Hematopoietic multipotent progenitor cell treated with erythropoietin and hydrocortisone succinate and interleukin-3 and kit ligand, for 8 days (in vitro differentiated cells): ENCODE results near the gene FKBP10.
"Not testable (repeated sequence)": the region's sequence is repeated elsewhere in the genome, so short reads cannot be mapped to it uniquely, and the experiment has no call there.

Experiments used
- DNase-seq: peaks from one replicate; pipeline ENCODE4 v3.0.0-alpha.2; 2015

Gene FKBP10, protein sequence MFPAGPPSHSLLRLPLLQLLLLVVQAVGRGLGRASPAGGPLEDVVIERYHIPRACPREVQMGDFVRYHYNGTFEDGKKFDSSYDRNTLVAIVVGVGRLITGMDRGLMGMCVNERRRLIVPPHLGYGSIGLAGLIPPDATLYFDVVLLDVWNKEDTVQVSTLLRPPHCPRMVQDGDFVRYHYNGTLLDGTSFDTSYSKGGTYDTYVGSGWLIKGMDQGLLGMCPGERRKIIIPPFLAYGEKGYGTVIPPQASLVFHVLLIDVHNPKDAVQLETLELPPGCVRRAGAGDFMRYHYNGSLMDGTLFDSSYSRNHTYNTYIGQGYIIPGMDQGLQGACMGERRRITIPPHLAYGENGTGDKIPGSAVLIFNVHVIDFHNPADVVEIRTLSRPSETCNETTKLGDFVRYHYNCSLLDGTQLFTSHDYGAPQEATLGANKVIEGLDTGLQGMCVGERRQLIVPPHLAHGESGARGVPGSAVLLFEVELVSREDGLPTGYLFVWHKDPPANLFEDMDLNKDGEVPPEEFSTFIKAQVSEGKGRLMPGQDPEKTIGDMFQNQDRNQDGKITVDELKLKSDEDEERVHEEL

DNA sequence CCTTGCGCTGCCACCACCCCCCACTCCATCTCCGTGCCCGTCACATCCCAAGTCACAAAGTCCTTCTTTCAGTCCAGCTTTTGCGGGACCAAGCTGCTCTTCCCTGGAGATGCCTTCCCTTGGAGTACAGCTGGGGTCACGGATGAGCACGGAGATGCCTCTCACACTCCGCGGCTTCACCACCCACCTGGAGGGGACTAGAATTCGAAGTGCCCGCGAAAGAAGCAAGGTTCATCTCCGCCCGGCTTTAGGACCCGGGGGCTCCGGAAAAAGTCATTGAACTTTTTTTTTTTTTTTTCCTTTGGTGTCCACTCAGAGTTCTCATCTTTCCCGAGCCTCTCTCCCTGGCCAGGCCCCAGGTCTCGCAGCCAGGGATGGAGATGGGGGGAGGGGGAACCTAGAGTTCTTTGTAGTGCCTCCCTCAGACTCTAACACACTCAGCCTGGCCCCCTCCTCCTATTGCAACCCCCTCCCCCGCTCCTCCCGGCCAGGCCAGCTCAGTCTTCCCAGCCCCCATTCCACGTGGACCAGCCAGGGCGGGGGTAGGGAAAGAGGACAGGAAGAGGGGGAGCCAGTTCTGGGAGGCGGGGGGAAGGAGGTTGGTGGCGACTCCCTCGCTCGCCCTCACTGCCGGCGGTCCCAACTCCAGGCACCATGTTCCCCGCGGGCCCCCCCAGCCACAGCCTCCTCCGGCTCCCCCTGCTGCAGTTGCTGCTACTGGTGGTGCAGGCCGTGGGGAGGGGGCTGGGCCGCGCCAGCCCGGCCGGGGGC lies at the start of gene FKBP10:
TSS of gene FKBP10 (plus strand) at position 624 of the 771 bp plus-strand sequence. CDS start at position 655, 31 bp downstream.
- DNase-seq = no peak

DNA sequence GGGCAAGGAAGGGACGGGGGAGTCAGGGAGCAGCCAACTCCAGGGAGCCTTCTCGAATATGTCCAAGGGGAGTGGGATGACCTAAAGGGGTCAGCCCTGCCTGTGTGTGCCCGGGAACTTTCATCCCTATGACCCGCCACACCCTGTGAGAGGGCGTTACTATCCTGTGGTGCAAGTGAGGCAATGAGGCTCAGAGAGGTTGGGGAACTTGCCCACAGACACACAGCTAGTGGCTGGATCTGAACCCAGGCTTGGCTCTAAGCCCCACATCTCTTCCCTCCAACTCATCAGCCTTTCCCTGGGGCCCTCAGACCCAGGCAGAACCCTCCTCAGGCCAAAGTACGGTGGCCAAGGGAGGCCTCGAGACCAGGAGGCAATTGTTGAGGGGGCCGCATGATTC lies 49.5 kb upstream of the FKBP10 start:
- no peak for DNase-seq

DNA sequence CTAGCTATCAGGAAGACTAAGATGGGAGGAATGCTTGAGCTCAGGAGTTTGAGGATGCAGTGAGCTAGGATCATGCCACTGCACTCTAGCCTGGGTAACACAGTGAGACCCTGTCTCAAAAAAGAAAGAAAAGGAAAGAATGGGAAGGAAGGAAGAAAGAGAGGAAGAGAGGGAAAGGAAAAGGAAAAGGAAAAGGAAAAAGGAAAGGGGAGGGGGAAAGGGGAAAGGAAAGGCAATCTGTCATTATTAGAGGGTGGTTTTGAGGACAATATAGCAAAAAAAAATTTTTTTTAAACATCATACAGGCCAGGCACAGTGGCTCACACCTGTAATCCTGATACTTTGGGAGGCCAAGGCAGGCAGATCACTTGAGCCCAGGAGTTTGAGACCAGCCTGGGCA lies 46.7 kb upstream of the FKBP10 start:
- DNase-seq = no peak

DNA sequence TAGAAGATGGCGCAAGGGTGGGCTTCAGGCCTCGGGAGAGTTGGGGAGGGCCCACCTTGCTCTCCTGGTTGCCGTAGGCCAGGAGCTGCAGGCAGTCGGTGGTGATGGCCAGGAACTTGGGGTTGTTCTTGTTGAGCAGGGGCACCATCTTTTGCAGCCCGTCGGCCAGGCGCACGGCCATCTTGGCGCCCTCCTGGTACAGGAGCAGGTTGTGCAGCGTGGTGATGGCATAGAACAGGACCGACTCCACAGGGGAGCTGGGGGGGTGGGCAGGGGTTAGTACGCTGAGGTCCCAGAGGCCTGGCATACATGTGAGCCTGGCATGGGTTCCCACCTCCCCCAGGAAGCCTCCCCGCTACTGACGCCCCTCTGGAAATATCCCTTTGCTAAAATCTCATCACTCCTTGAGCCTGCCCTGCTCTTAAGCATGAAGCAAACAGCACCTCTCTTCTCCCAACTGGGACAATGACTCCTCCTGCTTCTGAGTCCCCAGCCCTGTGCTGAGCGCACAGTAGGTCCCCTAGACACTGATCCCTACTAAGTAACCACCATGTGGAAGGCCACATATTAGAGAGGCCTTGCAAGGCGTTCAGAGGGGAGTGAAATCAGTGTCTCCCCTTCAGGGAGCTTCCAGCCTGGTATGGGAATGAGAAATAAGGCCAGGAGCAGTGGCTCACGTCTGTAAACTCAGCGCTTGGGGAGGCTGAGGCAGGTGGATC lies 45.3 kb upstream of the FKBP10 start:
- DNase-seq = no peak

DNA sequence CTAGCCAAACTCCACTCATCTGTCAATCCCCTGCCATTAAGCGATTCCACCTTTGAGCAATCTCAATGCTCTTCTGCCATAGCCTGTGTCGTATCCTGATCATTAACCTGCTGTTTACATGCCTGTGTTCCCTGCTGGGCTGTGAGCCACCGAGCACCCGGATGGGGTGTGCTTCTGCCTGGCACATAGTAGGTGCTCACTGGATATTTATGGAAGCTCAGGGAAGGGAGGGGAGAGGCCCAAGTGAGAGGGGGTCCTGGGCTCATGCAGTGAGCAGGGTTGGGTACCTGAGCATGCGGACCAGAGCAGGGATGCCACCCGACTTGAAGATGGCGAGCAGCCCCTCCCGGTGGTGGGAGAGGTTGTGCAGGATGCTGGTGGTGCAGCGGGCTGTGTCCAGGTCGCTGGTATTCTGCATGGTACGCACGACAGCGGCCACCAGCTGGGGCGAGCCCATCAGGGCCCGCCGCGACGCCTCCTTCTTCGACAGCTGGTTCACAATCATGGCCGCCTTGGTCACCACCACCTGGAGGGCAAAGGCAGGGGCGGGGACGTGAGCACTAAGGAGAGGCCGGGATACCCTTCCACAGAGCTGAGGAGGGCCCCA lies 44.0 kb upstream of the FKBP10 start:
- no peak for DNase-seq

DNA sequence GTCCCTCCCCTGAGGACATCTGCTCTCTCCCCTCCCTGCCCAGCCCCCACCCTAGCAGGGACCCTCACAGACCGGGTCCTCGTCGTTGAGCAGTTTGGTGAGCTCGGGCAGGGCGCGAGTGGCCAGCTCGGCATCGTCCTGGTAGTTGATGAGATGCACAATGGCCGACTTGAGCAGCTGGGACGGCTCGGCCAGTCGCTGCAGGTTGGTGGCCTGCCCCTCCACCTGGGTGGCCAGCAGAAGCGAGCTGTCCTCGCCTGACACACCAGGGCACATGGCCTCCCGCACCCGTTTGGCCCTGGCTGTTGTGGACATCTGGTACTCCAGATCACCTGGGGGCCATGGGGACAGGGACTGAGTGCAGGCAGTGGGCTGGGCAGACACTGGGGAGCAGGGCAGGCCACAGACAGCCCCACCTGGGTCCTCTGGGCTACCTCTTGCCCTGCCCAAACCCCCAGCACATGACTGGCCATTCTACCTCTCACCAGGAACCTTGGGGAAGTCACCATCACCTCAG lies 43.4 kb upstream of the FKBP10 start:
- DNase-seq = no peak

DNA sequence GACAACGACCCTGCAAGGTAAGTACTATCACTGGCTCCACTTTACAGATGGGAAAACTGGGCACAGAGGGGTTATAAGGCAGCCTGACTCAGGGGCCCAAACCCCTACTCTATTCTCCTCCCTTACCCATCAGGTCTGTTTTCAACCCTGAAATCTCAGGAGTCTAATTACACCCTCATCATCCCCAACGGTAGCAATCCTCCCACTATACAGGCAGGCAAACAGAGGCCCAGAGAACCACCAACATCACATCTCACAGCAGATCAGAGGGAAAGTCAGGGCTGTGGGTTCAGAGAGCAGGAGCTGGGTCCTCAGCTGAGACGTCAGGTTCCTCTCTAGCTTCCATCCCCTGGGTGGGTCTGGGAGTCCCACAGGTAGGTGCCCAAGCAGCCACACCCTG lies 42.8 kb upstream of the FKBP10 start:
- no peak for DNase-seq

DNA sequence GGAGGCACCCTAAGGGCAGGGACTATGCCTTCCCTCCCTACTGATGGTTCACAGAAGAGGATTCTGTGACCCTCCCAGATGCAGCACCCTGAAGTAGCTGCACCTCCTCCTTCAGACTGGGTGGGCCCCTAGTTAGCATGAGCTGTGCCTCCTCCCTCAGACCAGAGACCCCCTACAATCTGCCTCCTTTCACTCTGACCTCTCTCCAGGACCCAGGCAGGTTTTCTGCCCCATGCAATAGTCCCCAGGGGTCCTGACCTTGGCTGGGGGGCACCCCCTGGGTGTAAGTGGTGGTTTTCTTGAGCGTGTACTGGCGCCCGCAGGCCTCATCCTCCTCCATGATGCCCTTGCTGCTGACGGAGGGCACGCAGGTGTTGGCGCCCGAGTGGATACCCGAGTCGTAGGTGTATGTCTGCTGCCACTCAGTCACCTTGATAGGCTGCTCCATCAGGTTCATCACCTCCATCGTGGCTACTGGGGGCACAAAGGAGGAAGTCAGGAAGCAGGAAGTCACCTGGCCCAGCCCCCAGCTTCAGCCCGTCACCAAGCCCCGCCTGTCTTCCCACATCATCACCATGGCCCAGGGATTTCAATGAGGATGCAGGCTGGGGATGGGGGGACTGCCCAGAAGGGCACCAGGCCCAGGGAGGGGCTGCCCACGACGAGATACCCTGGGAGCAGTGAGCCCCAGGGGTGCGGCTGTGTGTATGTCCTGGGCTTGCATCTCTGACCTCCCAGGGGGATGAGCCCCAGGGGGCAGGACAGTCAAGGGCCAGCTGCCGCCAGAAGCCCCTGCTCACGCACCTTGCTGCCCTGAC lies 41.2 kb upstream of the FKBP10 start:
- DNase-seq = no peak

DNA sequence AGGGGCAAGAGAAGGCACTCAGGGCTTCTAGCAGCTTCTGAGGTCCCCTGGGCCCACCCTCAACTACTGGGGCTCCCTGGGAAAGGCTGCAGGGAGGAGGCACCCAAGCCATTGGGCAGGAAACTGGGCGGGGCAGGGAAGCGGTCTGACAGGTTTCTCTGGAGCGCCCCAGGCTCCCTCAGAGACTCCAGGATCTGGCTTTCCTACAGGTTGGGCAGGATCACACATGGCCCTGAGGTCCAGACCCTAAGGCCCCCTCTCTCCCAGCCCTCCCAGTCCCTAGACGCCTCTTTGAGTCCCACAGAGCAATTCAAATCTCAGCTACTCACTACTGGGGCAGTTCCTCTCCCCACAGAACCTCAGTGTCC lies 40.6 kb upstream of the FKBP10 start:
- no peak for DNase-seq

DNA sequence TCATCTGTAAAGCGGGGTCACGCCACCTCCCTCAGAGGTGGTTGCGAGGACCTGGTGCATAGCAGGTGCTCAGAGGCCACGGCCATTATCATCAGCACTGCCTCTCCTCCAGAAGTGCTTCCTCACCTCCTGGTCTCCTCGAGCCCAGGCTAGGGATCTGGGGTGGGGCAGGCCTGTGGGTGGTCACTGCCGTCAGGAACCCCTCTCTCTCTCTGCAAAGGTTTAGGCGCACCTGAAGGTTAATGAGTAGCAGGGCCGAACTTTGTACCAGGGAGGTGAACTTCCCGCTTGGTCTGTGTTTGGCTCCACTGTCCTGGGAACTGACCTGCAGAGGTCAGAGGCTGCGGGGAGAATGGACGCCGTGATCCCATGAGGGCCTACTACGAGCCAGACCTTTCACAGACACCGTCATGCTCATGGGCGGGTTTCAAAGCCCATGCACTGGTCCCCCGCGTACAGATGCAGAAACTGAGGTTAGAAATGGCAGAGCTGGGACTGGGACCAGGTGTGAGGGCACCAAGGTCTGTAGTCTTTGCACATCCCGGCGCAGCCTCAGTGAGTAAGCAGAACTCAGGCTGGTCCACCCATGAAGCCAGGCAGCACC lies 40.1 kb upstream of the FKBP10 start:
- no peak for DNase-seq

DNA sequence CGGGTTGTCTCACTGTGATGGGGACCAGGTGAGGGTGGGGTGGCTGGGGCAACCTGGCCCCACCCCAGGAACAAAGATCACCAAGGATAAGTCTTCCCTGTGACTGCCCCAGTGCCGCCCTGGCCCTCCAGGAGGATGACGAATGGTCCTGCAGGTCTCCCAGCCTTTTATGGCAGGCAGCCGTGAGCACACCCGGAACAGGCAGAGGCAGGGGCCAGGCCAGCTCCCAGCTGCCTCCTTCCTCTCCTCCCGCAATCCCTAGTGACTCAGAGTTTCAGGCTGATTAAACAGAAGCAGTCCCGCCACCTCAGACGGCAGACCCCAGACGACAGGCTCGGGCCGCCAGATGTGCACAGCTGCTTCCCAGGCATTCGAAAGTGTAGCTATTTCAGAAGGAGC lies 39.6 kb upstream of the FKBP10 start:
- DNase-seq = no peak

DNA sequence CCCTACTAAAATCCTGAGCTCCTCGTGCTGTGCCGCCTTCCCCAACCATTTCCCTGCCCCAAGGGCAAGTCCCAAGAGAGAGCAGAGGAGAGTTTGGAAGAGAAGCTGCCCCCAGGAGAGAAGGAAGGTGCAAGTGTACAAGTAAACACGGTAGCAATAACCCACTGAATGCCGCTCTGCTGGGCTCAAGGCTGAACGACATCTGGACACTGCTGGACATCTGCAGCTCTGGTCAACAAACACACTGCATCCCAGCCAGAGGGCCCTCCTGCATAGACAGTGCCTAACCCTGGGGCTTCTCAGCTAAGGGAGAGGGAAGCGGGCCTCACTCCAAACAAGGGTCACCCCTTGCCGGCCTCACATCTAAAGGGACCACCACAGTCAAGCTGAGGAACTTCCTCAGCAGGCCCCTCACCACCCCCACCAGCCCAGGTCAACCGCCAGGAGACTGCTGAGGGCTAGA lies 39.0 kb upstream of the FKBP10 start:
- no peak for DNase-seq

DNA sequence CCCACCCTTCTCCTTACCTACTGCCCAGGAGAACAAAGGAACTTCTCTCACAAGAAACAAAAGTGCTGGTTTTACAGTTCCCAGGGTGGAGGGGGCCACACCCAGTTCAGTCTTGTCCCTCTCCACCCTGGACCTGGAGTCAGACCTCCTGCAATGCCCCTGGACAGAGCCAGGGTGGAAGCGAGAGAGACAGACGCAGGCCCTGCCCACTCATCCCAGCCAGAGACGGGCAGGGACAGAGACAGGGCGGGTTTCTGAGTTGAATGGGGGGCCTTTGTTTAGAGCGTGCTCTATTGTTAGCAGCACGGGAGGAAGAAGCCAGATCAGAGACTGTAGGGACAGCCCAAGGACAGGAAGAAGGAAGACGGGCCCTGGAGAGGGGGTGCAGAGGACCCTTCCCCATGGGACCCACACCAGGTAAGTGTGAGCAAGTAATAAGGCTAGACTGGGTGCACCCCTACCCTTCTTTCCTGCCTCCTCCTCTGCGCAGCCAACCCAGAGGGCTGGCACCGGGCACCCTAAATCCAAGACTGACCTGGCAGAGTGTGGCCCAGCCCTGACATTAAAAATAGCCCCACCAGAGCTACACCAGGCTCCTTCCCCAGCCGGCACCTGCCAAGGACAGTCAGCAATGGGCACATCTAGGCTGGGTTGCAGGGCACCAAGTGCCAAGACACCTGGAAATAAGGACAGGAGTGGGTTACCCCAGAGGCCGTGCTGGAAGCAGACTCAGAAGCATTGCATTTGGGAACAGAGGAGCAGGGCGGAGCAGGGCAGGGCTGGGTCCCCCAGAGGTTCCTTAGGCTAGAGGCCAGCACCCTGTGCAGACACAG lies 37.2 kb upstream of the FKBP10 start:
- no peak for DNase-seq

DNA sequence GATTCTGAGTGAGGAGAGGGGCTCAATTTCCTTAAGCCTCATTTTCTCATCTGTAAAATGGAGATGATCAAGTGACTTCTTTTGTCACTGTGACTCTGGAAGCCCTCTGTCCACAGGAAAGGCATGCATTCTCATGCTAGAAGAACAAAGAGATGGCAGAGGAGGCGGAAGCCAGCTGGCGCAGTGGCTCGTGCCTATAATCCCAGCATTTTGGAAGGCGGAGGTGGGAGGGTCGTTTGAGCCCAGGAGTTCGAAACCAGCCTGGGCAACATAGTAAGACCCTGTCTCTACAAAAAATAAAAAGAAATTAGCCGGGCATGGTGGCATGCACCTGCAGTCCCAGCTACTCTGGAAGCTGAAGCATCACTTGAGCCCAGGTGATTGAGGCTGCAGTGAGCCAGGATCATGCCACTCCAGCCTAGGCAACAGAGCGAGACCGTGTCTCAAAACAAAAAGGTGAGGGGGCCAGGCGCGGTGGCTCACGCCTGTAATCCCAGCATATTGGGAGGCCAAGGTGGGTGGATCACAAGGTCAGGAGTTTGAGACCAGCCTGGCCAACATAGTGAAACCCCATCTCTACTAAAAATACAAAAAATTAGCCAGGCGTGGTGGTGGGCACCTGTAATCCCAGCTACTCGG lies 36.4 kb upstream of the FKBP10 start:
- DNase-seq = not testable (repeated sequence)

DNA sequence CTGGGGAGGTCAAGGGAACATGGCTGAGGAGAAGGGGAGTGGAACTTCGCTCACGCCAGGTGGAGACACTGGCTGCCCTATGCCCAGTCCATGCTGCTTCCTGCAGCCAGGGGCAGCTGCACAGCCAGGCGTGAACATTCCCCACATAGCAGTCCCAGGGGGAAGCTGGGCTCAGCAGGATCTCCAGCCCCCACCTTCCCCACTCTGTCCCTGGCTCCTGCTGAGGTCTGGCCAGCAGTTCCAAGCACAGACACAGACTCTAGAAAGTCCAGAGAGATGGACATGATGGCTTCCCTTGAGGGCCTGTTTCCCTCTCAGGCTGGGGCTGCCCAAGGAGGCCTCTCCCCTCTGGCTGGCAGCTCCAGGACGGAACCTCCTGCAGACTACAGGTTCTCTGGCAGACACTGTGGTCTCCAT lies 35.6 kb upstream of the FKBP10 start:
- DNase-seq = no peak

DNA sequence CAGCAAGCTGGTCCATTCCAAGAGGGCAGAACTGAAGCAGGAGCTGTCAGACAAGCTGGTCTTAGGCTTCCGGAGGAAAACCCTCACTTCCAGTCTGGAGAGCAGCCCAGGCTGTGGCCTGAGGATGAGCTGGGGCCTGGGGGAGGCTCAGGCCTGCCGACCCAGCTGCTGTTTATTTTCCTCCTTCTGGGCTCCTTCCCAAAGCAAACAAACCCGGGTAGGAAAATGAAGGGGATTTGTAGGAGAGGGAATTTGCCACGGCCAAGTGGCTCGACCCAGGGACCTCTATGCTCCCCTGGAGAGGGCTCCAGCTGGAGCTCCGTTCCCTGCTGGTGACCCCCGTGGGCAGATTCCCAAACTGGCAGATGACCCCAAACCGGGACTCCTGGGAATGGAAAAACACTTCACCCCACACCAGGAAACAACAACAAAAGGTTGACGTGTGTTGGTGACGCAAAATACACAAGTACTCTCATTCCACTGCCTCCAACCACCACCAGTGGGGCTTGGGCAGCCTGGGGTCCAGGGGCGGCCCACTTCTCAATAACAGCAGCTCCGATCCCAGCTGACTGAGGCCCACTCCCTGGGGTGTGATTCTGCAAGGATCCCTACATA lies 35.1 kb upstream of the FKBP10 start:
- no peak for DNase-seq

DNA sequence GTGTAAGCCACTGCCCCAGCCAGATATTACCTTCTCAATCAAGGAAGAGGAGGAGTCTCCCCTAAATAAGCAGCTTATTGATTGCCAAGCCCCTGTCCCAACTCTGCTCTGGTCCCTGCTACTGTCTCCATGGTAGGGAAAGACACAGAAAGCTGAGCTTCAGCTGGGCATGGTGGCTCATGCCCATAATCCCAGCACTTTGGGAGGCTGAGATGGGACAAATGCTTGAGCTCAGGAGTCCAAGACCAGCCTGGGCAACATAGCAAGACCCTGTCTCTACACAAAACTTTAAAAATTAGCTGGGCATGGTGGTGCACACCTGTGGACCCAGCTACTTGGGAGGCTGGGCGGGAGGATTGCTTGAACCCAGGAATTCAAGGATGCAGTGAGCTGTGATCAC lies 32.9 kb upstream of the FKBP10 start:
- no peak for DNase-seq

DNA sequence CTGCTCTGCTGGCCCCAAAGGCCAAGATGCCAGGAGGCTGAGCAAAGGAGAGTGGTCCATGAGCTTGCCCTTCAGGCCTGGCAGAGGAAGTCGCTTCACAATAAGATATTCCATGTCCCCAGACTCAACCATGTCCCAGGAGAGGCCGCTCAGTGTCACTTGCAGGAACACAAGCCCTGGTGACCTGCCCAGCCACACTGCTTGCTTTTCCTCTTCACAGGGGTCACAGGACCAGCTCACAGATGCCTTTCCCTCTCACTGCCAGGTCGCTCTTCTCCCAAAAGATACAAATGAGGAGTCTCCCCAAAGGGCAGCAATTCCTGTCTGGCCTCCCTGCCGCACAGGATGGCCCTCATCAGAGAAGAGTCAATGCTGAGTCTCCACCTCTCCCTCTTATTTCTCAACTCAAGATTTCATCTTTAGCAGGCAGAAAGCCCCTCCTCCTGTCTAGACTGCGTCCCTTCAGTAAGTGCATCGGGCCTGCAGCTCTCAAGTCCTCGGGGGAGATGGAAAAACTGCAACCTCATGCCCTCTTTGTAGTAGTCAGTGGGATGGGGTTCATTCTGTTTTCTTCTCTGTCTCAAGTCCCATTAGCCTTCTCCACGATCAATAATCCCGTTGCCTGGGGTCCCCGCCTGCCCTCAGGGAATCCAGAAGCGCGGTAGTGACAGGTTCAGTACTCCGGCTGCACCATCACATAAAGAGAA lies 31.2 kb upstream of the FKBP10 start:
- DNase-seq = no peak

DNA sequence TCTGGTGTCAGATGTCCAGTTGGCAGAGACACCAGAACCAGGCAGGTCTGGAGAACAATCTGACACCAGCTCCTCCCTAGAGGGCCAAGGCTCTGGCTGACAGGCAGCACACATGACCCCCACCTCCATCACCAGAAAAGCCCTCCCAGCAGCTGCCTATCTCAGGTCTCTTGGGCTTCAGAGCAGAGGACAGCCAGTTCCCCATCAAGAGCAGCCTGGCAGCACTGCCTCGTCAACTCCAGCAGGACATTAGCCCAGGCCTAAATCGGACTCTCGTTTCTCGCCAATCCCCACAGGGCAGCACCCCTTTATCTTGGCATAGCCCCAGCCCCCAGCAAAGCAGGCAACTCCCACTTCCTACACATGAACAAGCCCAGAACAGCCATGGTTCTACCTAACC lies 30.7 kb upstream of the FKBP10 start:
- DNase-seq = no peak
